Measurements from ENCODE around the gene SNTN. TPM values are rescaled to one million over a fixed set of nuclear protein-coding genes. Genes with fewer than 3 reads are reported as not detected.

Gene SNTN
- polyA plus RNA-seq, 1 of the 3 experiments (the other 2 are of a cell fraction): not detected

DNA sequence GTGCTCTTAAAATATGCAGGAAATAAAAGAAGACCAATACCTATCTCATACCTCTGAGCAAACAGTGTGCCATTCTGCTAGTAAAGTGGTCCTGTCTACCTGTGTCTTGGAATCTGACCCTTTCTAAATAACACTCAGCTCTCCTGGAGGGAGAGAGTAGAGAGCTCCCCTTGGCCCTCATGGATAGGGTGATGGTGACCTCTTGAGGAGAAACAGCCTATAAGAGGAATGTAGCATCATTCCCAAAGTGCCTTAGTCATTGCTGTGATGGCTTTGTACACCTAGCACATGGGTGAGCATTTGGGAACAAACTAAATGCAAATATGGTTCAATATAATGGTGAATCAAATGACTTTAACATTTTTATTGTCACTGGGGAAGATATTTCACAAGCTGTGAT lies 10.0 kb downstream of the SNTN start:
- H3K79me2 ChIP-seq (ENCODE audit: insufficient read depth): no peaks in the 10 kb centered on the region
- H3K27ac ChIP-seq (ENCODE audit: low read depth in 2 of 2, low read length in 1 of 2): no peak overlapping the region
- no peak overlapping the region for H3K4me2 ChIP-seq
- H3F3A ChIP-seq (replicated peaks; ENCODE audit: insufficient read depth): no peaks in the 10 kb centered on the region
- H3K36me3 ChIP-seq (replicated peaks in 1 of 2; ENCODE audit: control insufficient read depth in 1 of 2, insufficient read depth in 2 of 2, low read length in 1 of 2): no peaks in the 10 kb centered on the region
- no peaks in the 10 kb centered on the region for H3K9me3 ChIP-seq
- ChIA-PET POLR2A (no interaction called here), CTCF (interaction anchor here (0.6 to 4.6 kb wide), 4 partner anchors 155 to 312 kb away, joined by 3 to 29 read pairs (median 4); partner anchors contain the start of gene C3orf49)
- no peaks in the 10 kb centered on the region for H3K9me2 ChIP-seq
- no peak overlapping the region for H3K9ac ChIP-seq
- H4K20me1 ChIP-seq (ENCODE audit: insufficient read depth): no peaks in the 10 kb centered on the region
- no peak overlapping the region for H2AFZ ChIP-seq (ENCODE audit: low read depth)
- no peaks in the 10 kb centered on the region; the same call in 1 of the 2 replicates for H3K27me3 ChIP-seq (ENCODE audit: insufficient read depth)
- no peaks in the 10 kb centered on the region for H3K4me1 ChIP-seq (ENCODE audit: control insufficient read depth in 1 of 2, insufficient read depth in 2 of 2, low read depth in 1 of 2, low read length in 1 of 2)
- H3K4me3 ChIP-seq (ENCODE audit: low read depth in 2 of 2, low read length in 1 of 2): no peak overlapping the region
- TF ChIP-seq GABPA (IDR thresholded peaks at IDR 0.05; ENCODE audit: low read depth) (no peak), CHD2 (IDR thresholded peaks at IDR 0.05; ENCODE audit: low read length, partially characterized antibody) (no peak), EP300 (IDR thresholded peaks at IDR 0.05; ENCODE audit: borderline replicate concordance in 1 of 2, low read depth in 1 of 2, low read length in 1 of 2) (no peak), SMC3 (IDR thresholded peaks at IDR 0.05; ENCODE audit: low read depth, low read length) (0 out of 2 replicates have a peak, but pooled peaks have one; percentile 8), RAD21 (IDR thresholded peaks at IDR 0.05; ENCODE audit: low read length) (peak; percentile 40), JUND (IDR thresholded peaks at IDR 0.05) (no peak)
- TF ChIP-seq, protein P1, sequence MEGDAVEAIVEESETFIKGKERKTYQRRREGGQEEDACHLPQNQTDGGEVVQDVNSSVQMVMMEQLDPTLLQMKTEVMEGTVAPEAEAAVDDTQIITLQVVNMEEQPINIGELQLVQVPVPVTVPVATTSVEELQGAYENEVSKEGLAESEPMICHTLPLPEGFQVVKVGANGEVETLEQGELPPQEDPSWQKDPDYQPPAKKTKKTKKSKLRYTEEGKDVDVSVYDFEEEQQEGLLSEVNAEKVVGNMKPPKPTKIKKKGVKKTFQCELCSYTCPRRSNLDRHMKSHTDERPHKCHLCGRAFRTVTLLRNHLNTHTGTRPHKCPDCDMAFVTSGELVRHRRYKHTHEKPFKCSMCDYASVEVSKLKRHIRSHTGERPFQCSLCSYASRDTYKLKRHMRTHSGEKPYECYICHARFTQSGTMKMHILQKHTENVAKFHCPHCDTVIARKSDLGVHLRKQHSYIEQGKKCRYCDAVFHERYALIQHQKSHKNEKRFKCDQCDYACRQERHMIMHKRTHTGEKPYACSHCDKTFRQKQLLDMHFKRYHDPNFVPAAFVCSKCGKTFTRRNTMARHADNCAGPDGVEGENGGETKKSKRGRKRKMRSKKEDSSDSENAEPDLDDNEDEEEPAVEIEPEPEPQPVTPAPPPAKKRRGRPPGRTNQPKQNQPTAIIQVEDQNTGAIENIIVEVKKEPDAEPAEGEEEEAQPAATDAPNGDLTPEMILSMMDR (IDR thresholded peaks at IDR 0.05): peak; percentile 35
- no peak for DNase-seq

DNA sequence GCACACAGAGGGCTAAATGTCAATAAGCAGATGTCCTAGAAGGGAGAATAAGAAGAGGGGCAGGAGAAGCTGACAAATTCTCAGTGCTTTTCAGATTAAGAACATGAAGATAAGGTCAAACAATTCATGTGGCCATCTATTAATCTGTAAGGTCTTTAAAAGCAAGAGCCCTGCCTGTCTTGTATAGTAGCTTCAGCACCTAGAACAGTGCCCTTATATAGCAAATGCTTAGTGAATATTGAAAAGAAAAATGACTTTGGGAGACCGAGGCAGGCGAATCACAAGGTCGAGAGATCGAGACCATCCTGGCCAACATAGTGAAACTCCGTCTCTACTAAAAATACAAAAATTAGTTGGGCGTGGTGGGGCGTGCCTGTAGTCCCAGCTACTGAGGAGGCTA lies 18.1 kb downstream of the SNTN start:
- Histone ChIP-seq H2AFZ (ENCODE audit: low read depth) (no peak overlapping the region), H3K4me1 (ENCODE audit: control insufficient read depth in 1 of 2, insufficient read depth in 2 of 2, low read depth in 1 of 2, low read length in 1 of 2) (no peaks in the 10 kb centered on the region; a peak in 1 of 4 replicates), H3K9me3 (no peaks in the 10 kb centered on the region), H3K9ac (no peak overlapping the region), H3K27me3 (ENCODE audit: insufficient read depth) (no peaks in the 10 kb centered on the region; the same call in 1 of the 2 replicates), H3K4me2 (no peak overlapping the region), H3K36me3 (replicated peaks in 1 of 2; ENCODE audit: control insufficient read depth in 1 of 2, insufficient read depth in 2 of 2, low read length in 1 of 2) (no peaks in the 10 kb centered on the region), H4K20me1 (ENCODE audit: insufficient read depth) (no peaks in the 10 kb centered on the region), H3K27ac (ENCODE audit: low read depth in 2 of 2, low read length in 1 of 2) (no peak overlapping the region), H3K9me2 (no peaks in the 10 kb centered on the region), H3K4me3 (ENCODE audit: low read depth in 2 of 2, low read length in 1 of 2) (no peak overlapping the region), H3K79me2 (ENCODE audit: insufficient read depth) (no peaks in the 10 kb centered on the region), H3F3A (replicated peaks; ENCODE audit: insufficient read depth) (no peaks in the 10 kb centered on the region)
- ChIA-PET POLR2A (no interaction called here), CTCF (interaction anchor here (1.0 kb wide), 1 partner anchor 147 kb away, joined by 3 read pairs; no protein-coding TSS in a partner anchor)
- no peak for TF ChIP-seq SMC3 (IDR thresholded peaks at IDR 0.05; ENCODE audit: low read depth, low read length)
- TF ChIP-seq, protein P2, sequence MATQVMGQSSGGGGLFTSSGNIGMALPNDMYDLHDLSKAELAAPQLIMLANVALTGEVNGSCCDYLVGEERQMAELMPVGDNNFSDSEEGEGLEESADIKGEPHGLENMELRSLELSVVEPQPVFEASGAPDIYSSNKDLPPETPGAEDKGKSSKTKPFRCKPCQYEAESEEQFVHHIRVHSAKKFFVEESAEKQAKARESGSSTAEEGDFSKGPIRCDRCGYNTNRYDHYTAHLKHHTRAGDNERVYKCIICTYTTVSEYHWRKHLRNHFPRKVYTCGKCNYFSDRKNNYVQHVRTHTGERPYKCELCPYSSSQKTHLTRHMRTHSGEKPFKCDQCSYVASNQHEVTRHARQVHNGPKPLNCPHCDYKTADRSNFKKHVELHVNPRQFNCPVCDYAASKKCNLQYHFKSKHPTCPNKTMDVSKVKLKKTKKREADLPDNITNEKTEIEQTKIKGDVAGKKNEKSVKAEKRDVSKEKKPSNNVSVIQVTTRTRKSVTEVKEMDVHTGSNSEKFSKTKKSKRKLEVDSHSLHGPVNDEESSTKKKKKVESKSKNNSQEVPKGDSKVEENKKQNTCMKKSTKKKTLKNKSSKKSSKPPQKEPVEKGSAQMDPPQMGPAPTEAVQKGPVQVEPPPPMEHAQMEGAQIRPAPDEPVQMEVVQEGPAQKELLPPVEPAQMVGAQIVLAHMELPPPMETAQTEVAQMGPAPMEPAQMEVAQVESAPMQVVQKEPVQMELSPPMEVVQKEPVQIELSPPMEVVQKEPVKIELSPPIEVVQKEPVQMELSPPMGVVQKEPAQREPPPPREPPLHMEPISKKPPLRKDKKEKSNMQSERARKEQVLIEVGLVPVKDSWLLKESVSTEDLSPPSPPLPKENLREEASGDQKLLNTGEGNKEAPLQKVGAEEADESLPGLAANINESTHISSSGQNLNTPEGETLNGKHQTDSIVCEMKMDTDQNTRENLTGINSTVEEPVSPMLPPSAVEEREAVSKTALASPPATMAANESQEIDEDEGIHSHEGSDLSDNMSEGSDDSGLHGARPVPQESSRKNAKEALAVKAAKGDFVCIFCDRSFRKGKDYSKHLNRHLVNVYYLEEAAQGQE (IDR thresholded peaks at IDR 0.05; ENCODE audit: low read depth, low read length): peak; percentile 58; the same call in 1 of the 2 replicates
- no peak for DNase-seq
- 70% methylated on average over 7 of the region's 7 CpGs for WGBS (ENCODE audit: low lambda C conversion rate)

Measured in SK-N-SH (cell line).